IPS-18a (cell line): ENCODE data around the gene P2RX5.

Source experiments
- H3K27ac ChIP-seq: one replicate; pipeline ENCODE4 v1.5.1; 2013; ENCODE audit warnings: low read length
- H3K27me3 ChIP-seq: one replicate; pipeline ENCODE4 v1.6.1; 2013; ENCODE audit warnings: mild to moderate bottlenecking, low read length; ENCODE audit not compliant: control insufficient read depth, insufficient read depth
- H3K36me3 ChIP-seq: one replicate; pipeline ENCODE4 v1.6.1; 2013; ENCODE audit warnings: low read depth, low read length; ENCODE audit not compliant: control insufficient read depth
- H3K4me1 ChIP-seq: one replicate; pipeline ENCODE4 v1.6.1; 2013; ENCODE audit warnings: low read depth, low read length; ENCODE audit not compliant: control insufficient read depth
- H3K4me3 ChIP-seq: one replicate; pipeline ENCODE4 v1.5.1; 2013; ENCODE audit warnings: low read length
- H3K9ac ChIP-seq: one replicate; pipeline ENCODE4 v1.6.1; 2013; ENCODE audit warnings: mild to moderate bottlenecking, low read length, moderate library complexity
- H3K9me3 ChIP-seq: one replicate; pipeline ENCODE4 v1.6.1; 2013; ENCODE audit warnings: low read depth, low read length; ENCODE audit not compliant: control insufficient read depth

P2RX5 gene

DNA sequence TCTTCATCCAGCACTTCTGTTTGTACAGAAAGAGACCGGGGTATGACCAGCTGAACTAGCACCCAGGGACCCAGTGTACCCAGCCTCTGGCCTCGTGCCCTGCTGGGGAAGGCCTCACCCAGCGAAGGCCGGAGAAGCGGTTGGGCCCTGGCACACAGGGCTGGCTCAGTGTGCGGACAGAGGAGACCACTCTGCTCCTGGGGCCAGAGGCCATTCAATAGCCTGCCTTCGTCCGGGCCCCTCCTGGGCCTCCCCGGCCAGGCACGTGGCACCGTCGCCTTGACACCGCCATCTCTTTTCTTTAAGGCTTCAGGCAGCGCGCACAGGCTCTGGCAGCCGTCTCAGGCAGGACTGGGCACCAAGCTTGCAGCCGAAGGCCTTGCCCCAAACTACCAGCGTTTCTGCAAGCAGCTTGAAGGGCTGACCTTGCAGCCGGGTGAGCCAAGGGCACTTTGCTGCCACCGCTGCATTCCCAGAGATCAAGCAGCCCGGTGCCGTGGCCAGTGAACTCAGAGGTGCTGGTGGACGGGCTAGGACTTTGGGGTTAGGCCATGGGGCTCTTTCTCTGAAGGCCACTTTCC, 35.6 kb downstream of the P2RX5 start:
- H3K4me1 ChIP-seq, result no peaks in the 10 kb centered on the region
- no peak overlapping the region for H3K4me3 ChIP-seq
- H3K9ac ChIP-seq, result no peak overlapping the region
- H3K36me3 ChIP-seq, result no peaks in the 10 kb centered on the region
- no peak overlapping the region for H3K27ac ChIP-seq
- no peaks in the 10 kb centered on the region for H3K27me3 ChIP-seq
- H3K9me3 ChIP-seq, result no peaks in the 10 kb centered on the region

DNA sequence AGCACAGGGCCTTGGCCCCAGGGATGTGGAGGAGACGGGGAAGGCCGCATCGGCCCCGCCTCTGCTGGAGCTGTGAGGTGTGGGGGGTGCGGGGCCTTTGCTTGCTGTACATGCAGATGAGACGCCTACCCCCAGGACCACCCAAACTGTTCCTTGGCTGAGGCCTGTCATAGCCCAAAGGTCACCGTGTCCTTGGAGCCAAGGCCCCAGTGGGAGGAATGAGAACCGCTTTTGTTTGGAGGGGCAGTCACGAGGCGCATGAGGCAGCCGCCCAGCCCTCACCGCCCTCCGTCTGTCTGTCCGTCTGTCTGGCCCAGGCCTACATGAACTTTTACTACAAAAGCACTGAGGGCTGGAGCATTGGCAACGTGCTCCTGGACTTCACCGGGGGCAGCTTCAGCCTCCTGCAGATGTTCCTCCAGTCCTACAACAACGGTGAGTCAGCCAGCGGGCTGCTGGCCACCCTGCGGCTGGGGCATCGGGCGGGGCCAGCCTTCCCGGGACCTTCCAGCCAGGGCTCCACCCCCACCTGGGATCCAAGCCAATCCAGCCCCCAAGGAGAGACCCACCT, 36.3 kb downstream of the P2RX5 start:
- Histone ChIP-seq H3K9me3 (no peaks in the 10 kb centered on the region), H3K27me3 (no peaks in the 10 kb centered on the region), H3K36me3 (no peaks in the 10 kb centered on the region), H3K27ac (no peak overlapping the region), H3K4me1 (no peaks in the 10 kb centered on the region), H3K4me3 (no peak overlapping the region), H3K9ac (no peak overlapping the region)

DNA sequence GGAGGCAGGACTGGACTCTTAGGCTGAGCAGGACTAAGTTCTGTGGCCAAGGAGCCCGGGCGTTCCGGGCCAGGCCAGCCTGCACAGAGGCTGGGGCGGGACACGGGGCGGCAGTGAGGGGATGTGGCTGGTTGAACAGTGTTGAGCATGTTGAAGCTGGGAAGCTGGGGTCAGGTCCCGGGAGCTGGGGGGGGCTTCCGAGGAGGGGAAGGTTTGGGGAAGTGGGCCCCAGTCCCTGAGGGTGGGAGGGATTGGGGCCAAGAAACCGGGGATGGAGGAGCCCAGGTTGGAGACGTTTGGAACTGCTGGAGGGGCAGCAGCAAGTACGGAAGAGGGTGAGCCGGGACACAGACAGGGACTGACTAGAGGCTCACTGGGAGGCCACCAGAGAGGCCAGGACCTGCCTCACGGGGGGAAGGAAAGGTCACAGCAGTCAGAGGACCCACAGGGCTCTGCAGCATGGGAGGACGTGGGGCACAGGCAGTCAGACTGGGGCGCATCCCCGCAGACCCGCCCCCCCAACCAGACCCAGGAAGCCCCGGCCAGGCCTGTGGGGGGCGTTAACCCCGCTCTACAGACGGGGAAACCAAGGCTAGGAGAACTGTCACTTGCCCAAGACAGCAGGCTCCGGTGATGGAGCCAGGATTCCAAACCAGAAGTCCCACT, 37.0 kb downstream of the P2RX5 start:
- Histone ChIP-seq H3K4me1 (no peaks in the 10 kb centered on the region), H3K27me3 (no peaks in the 10 kb centered on the region), H3K9ac (no peak overlapping the region), H3K4me3 (no peak overlapping the region), H3K9me3 (no peaks in the 10 kb centered on the region), H3K36me3 (no peaks in the 10 kb centered on the region), H3K27ac (no peak overlapping the region)

DNA sequence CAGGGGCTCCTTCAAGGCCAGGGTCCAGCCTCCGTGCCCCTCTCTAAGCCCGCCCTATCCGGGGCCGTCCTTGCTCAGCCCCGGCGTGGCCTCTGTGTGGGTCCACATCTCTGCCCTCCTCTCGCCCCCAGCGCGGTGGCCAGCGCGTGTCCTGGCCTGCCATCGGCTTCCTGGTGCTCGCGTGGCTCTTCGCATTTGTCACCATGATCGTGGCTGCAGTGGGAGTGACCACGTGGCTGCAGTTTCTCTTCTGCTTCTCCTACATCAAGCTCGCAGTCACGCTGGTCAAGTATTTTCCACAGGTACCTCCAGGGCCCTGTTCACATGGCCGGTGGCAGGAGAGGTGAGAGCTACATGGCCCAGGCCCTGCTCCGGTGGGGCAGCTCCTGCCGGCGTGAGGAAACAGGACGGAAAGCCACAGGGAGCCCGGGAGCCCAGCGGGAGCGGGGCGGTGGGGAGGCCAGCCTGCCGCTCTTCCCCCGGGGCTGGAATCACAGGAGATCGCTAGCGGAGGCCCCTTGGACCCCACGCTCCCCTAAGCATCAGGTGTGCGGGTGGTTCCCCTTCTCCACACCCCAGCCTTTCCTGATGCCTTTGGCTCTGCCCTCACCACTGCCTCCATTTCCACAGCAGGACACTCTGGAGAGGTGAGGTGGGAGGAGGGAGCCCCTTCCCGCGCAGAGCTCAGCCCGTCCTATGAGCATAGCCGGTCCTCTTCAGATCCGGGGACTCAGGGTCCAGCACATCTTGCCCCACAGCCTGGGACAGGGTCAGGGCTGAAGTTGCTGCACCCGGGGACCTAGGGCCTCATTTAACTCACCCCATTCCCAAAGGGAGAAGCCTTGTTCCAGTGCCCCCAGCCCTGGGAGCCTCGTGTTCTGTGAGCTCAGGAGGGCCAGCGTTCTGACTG, 37.8 kb downstream of the P2RX5 start:
- H3K27me3 ChIP-seq, result no peaks in the 10 kb centered on the region
- H3K9ac ChIP-seq, result no peak overlapping the region
- H3K9me3 ChIP-seq, result no peaks in the 10 kb centered on the region
- H3K27ac ChIP-seq, result no peak overlapping the region
- H3K4me1 ChIP-seq, result no peaks in the 10 kb centered on the region
- no peak overlapping the region for H3K4me3 ChIP-seq
- no peaks in the 10 kb centered on the region for H3K36me3 ChIP-seq

DNA sequence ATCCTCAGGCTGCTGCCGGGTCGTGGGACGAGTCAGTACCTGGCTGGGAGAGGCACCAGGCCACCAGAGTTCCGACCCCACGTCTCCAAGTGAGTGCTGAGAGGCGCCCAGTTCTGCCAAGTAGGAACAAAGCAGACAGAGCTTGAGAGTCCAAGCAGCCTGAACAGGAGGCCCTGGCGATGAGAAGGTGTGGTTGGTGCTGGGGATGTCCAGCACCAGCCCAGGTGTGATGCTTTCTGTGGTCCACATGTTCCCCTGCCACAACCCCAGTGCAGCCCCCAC, 38.4 kb downstream of the P2RX5 start:
- H3K4me1 ChIP-seq, result no peaks in the 10 kb centered on the region

DNA sequence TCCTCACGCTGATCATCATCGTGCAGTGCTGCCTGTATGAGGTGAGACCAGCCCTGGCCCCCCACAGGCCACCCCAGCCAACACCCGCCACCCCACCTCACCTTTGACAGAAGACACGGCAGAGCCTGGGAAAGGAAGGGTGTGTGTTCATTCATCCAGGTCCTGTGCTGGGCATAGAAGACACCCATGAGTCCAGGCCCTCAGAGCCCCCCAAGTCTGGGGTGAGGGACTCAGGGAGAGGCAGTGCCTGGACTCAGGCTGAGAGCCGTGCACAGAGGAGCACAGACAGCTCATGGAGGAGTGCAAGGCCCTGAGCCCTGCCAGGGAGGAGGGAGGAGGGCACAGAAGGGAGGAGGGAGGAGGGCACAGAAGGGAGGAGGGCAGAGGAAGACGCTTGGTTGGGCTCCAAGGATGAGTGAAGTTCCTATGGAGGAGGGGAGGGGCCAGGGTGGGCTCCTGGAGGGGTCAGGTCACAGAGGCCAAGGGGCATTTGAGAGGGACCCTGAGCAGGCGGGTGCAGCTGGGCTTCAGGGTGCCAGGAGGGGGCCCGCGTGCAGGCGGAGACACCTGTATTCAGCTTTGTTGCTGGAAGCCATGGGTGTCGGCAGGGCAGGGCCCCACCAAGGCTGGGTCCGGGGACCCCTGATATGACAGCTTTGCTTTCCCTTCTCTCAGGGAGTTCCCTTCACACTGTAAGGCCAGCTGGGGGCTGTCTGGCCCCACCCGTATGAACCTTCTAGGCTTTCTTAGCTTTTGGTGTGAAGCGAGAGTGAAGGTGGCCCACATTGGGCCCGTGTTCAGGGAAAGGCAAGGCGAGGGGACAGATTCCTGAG, 39.0 kb downstream of the P2RX5 start:
- no peak overlapping the region for H3K27ac ChIP-seq
- H3K36me3 ChIP-seq, result no peaks in the 10 kb centered on the region
- no peak overlapping the region for H3K4me3 ChIP-seq
- no peaks in the 10 kb centered on the region for H3K9me3 ChIP-seq
- H3K4me1 ChIP-seq, result no peaks in the 10 kb centered on the region
- no peak overlapping the region for H3K9ac ChIP-seq
- no peaks in the 10 kb centered on the region for H3K27me3 ChIP-seq

More for the DNA sequence above, 38.4 kb downstream of the P2RX5 start:
- Histone ChIP-seq H3K4me3 (no peak overlapping the region), H3K9ac (no peak overlapping the region), H3K9me3 (no peaks in the 10 kb centered on the region), H3K27me3 (no peaks in the 10 kb centered on the region), H3K27ac (no peak overlapping the region), H3K36me3 (no peaks in the 10 kb centered on the region)

DNA sequence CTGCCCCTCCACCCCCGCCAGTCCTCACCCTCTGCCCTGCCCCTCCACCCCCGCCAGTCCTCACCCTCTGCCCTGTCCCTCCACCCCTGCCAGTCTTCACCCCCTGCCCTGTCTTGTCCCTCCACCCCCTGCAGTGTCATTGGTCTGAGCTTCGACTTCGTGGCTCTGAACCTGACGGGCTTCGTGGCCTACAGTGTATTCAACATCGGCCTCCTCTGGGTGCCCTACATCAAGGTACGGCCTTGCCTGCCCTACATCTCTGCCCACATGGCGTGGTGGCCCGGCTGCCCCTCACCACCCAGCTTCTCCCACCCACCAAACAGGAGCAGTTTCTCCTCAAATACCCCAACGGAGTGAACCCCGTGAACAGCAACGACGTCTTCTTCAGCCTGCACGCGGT, 39.6 kb downstream of the P2RX5 start:
- no peaks in the 10 kb centered on the region for H3K27me3 ChIP-seq
- H3K36me3 ChIP-seq, result no peaks in the 10 kb centered on the region
- no peak overlapping the region for H3K9ac ChIP-seq
- H3K4me1 ChIP-seq, result no peaks in the 10 kb centered on the region
- no peaks in the 10 kb centered on the region for H3K9me3 ChIP-seq
- no peak overlapping the region for H3K27ac ChIP-seq
- no peak overlapping the region for H3K4me3 ChIP-seq

DNA sequence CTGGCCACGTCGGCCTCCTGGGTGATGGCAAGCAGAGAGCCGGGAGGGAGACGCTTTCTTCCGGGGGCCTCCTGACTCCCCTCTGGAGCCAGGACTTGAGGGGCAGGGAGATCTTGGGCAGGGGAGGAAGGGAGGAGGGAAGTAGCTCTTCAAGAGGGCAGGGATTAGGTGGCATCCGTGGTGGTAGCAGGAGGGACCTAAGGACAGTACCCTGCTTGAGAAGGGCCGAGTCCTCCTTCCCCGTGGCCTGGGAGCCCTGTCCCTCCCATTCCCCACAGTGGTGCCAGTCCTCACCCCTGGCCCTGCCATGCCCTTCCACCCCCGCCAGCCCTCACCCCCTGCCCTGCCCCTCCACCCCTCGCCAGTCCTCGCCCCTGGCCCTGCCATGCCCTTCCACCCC, 40.2 kb downstream of the P2RX5 start:
- no peak overlapping the region for H3K27ac ChIP-seq
- H3K36me3 ChIP-seq, result no peaks in the 10 kb centered on the region
- no peak overlapping the region for H3K4me3 ChIP-seq
- no peaks in the 10 kb centered on the region for H3K9me3 ChIP-seq
- no peaks in the 10 kb centered on the region for H3K27me3 ChIP-seq
- H3K9ac ChIP-seq, result no peak overlapping the region
- H3K4me1 ChIP-seq, result no peaks in the 10 kb centered on the region

DNA sequence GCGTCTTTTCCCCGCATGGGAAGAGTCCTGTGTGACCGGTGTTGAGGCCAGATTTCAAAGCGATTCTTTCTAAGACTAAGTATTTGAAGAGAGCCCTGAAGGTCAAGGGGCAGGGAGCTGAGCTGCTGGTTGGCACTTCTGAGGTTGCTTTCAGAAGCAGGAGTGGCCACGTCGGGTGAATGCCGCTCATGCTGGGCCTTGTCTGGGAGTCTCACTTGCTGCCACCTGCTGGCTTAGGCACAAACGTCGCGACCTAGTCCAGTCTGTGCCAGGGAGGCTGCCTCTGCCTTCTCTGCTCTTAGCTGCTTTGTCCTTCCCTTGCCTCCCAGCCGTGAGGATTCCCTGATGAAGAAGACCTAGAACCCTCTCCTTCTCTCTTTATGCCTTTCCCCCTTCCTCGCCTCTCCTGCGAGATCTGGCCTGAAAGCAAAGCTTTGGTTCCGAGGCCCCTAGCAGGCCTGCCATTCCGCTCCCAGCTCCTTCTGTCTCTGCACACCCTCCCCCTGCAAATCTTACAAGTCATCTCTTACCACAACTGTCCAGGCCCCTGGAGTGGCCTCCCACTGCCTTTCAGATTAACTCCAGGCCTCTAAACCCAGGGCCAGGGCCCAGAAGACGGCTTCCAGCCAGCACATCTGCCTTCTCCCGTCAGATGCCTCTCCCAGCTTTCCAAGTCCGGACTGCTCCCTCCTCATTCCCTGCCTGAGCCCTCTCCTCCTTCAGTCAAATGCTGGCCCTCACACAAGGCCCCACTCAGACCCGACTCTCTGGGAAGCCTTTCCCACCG, 48.0 kb downstream of the P2RX5 start:
- no peaks in the 10 kb centered on the region for H3K27me3 ChIP-seq
- no peak overlapping the region for H3K27ac ChIP-seq
- H3K4me1 ChIP-seq, result no peaks in the 10 kb centered on the region
- H3K4me3 ChIP-seq, result no peak overlapping the region
- no peak overlapping the region for H3K9ac ChIP-seq
- H3K36me3 ChIP-seq, result peaks cover 2% of the 10 kb centered on the region
- no peaks in the 10 kb centered on the region for H3K9me3 ChIP-seq

DNA sequence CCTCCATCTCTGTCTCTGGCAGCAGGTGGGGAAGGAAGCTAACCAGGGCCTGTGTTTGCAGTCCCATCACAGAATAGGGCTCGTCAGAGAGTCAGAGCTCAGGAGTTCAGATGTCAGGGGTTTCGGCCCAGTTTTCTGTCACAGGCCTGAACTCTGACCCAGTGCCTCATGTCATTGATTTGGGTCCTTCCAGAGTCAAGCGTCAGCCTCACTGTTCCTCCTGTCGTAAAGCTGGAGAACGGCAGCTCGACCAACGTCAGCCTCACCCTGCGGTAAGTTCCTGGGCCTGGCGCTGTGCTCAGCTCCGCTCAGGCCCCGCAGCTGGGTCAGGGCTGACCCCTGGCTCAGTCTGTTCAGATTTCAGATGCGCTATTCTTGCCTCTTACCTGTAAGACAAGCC, 48.7 kb downstream of the P2RX5 start:
- Histone ChIP-seq H3K27me3 (no peaks in the 10 kb centered on the region), H3K9ac (no peak overlapping the region), H3K4me3 (no peak overlapping the region), H3K36me3 (peaks cover 2% of the 10 kb centered on the region), H3K4me1 (no peaks in the 10 kb centered on the region), H3K27ac (no peak overlapping the region), H3K9me3 (no peaks in the 10 kb centered on the region)
